HepG2 (cell line): ENCODE measurements around the gene GIPC3. TPM values are rescaled to one million over a fixed set of nuclear protein-coding genes. Genes with fewer than 3 reads are reported as not detected.

Source experiments
- GATAD2A ChIP-seq: IDR thresholded peaks from 2 replicates; pipeline ENCODE4 v1.6.1; 2016
- ISL2 ChIP-seq: sonication (generic); formaldehyde crosslinking; IDR thresholded peaks from 2 replicates; pipeline ENCODE4 v1.5.0; 2020; ENCODE audit warnings: missing genetic modification reagents
- KLF6 ChIP-seq: IDR thresholded peaks from 2 replicates; pipeline ENCODE4 v1.8.0; 2016; ENCODE audit warnings: missing biosample characterization, missing genetic modification reagents
- NBN ChIP-seq: fragments of 450-650 bp; conservative IDR thresholded peaks from 2 replicates; pipeline ENCODE4 v1.6.1; 2017
- NFIB ChIP-seq: sonication (generic); formaldehyde crosslinking; IDR thresholded peaks from 2 replicates; pipeline ENCODE4 v1.9.0; 2021; ENCODE audit warnings: missing genetic modification reagents, mild to moderate bottlenecking, borderline replicate concordance
- WIZ ChIP-seq: sonication (generic); formaldehyde crosslinking; IDR thresholded peaks from 2 replicates; pipeline ENCODE4 v1.5.1; 2020; ENCODE audit warnings: mild to moderate bottlenecking, missing genetic modification reagents
- ZBED4 ChIP-seq: sonication (generic); formaldehyde crosslinking; IDR thresholded peaks from 2 replicates; pipeline ENCODE4 v1.4.0; 2020; ENCODE audit warnings: missing genetic modification reagents, borderline replicate concordance
- ZBTB40 ChIP-seq, 2 experiments: fragments of 450-650 bp in 1 of 2; sonication (generic) in 1 of 2; formaldehyde crosslinking in 1 of 2; IDR thresholded peaks; 2 replicates each; pipeline versions ENCODE4 v1.6.1 to v1.8.0; 2016 to 2022; ENCODE audit warnings: antibody characterized with exemption in 1 of 2, mild to moderate bottlenecking in 1 of 2, missing genetic modification reagents in 1 of 2
- ZNF556 ChIP-seq: sonication (generic); formaldehyde crosslinking; IDR thresholded peaks from 2 replicates; pipeline ENCODE4 v1.4.0; 2020; ENCODE audit warnings: mild to moderate bottlenecking, missing genetic modification reagents, borderline replicate concordance
- ZSCAN9 ChIP-seq: IDR thresholded peaks from 2 replicates; pipeline ENCODE4 v1.6.1; 2016; ENCODE audit warnings: borderline replicate concordance
- polyA plus RNA-seq, 8 experiments: library from polyadenylated mRNA; depleted of rRNA in 3 of 8; stranded (reverse) in 7 of 8; unstranded in 1 of 8; fragments of >200 nt; fragmentation: Illumina TruSeq in 4 of 8; extraction: Trizol in 4 of 8; gene quantifications; 2 replicates each; pipeline versions ENCODE4 v1.2.1 to v1.2.3, GENCODE V29; 2011 to 2016; ENCODE audit warnings: low read depth in 4 of 8, missing spikeins in 1 of 8, mixed read lengths in 1 of 8; ENCODE audit not compliant: insufficient read depth in 1 of 8
- total RNA-seq, 5 experiments: library from RNA; depleted of rRNA; stranded (reverse); fragments of >200 nt; fragmentation: Illumina TruSeq; extraction: Trizol; gene quantifications; 2 replicates each; pipeline ENCODE4 v1.2.3, GENCODE V29; 2016; ENCODE audit warnings: low read depth in 1 of 5

Gene GIPC3
- total and polyA plus RNA-seq, 2 of the 13 experiments (the other 11 are each of a cell fraction or from before 2014, with no cell fraction given), result 0.05 TPM; not detected in 1

- TF ChIP-seq ZBTB40 (IDR thresholded peaks at IDR 0.05) (peak; percentile 10; the same call in 1 of the 2 replicates), ZBTB40 (CRISPR knock-in tag; IDR thresholded peaks at IDR 0.05) (no peak), ZNF556 (CRISPR knock-in tag) (no peak), ZBED4 (no peak), ISL2 (no peak), KLF6 (CRISPR knock-in tag) (no peak), WIZ (CRISPR knock-in tag) (no peak), NBN (0 out of 2 replicates have a peak, but pooled peaks have one; percentile 52), ZSCAN9 (CRISPR knock-in tag) (no peak), NFIB (CRISPR knock-in tag) (no peak), GATAD2A (CRISPR knock-in tag) (no peak)
Observed at GRCh38 chr19:3605770-3606169, 20.5 kb downstream of the GIPC3 start (continued).
